IMR-90 (cell line): ENCODE data around the gene SEPTIN3. TPM values are rescaled to one million over a fixed set of nuclear protein-coding genes. Genes with fewer than 3 reads are reported as not detected.

Experiments
- ATAC-seq: fragments of 200-7000 bp; cut with Tn5 transposase; 2 replicates; pipeline ENCODE4 v1.9.1; 2020; ENCODE audit warnings: low read depth, mild to moderate bottlenecking, moderate library complexity
- BruUV-seq: library from RNA; stranded (reverse); fragments of 400-500 nt; replicated peaks from 2 replicates; lab custom pipeline; 2021; lab: Mats Ljungman, UMichigan
- CTCF ChIA-PET: fragments of 300-600 bp; formaldehyde crosslinking; extraction: SDS; loops from one replicate; lab custom pipeline; 2021; ENCODE audit warnings: antibody characterized with exemption; lab: Yijun Ruan, JAX
- POLR2A ChIA-PET: fragments of 300-600 bp; sonication (Branson Sonifier 250); formaldehyde crosslinking; loops from one replicate; lab custom pipeline; 2022; ENCODE audit warnings: antibody characterized with exemption; ENCODE audit not compliant: unreplicated experiment; lab: Charles Lee
- DNase-seq: peaks from one replicate; pipeline ENCODE4 v3.0.0; 2013
- H2AFZ ChIP-seq: replicated peaks from 2 replicates; pipeline ENCODE3; 2013; ENCODE audit warnings: low read length, mild to moderate bottlenecking; ENCODE audit not compliant: poor library complexity
- H2AK5ac ChIP-seq: 2 replicates; pipeline ENCODE4 v1.6.1; 2013; ENCODE audit warnings: low read depth, low read length, inconsistent platforms
- H2AK9ac ChIP-seq: replicated peaks from 2 replicates; pipeline ENCODE3; 2013; ENCODE audit warnings: mild to moderate bottlenecking, low read depth, low read length, moderate library complexity; ENCODE audit not compliant: poor library complexity
- H2BK120ac ChIP-seq: 2 replicates; pipeline ENCODE4 v1.6.1; 2013; ENCODE audit warnings: low read depth, low read length, inconsistent platforms
- H2BK15ac ChIP-seq: 3 replicates; pipeline ENCODE4 v1.6.1; 2013; ENCODE audit warnings: low read depth, low read length, inconsistent platforms
- H2BK20ac ChIP-seq: 2 replicates; pipeline ENCODE4 v1.6.1; 2013; ENCODE audit warnings: low read depth, mild to moderate bottlenecking, inconsistent platforms, low read length, moderate library complexity
- H2BK5ac ChIP-seq: 2 replicates; pipeline ENCODE4 v1.6.1; 2013; ENCODE audit warnings: mild to moderate bottlenecking, low read depth, low read length, inconsistent platforms; ENCODE audit not compliant: poor library complexity, severe bottlenecking
- H3K14ac ChIP-seq: replicated peaks from 2 replicates; pipeline ENCODE4 v1.6.1; 2013; ENCODE audit warnings: low read depth, low read length, inconsistent platforms
- H3K18ac ChIP-seq: 2 replicates; pipeline ENCODE4 v1.6.1; 2013; ENCODE audit warnings: low read depth, low read length, control low read depth
- H3K23ac ChIP-seq: 2 replicates; pipeline ENCODE4 v1.6.1; 2013; ENCODE audit warnings: low read depth, low read length, inconsistent platforms
- H3K27ac ChIP-seq: 2 replicates; pipeline ENCODE4 v1.5.1; 2013; ENCODE audit warnings: mild to moderate bottlenecking, control low read depth, low read length; ENCODE audit not compliant: insufficient read depth
- H3K27me3 ChIP-seq: 2 replicates; pipeline ENCODE4 v1.6.1; 2013; ENCODE audit warnings: low read length; ENCODE audit not compliant: control insufficient read depth, insufficient read depth
- H3K36me3 ChIP-seq: 2 replicates; pipeline ENCODE4 v1.6.1; 2013; ENCODE audit warnings: low read length, mixed read lengths; ENCODE audit not compliant: control insufficient read depth, insufficient read depth
- H3K4ac ChIP-seq: 2 replicates; pipeline ENCODE4 v1.6.1; 2013; ENCODE audit warnings: low read depth, low read length, inconsistent platforms
- H3K4me1 ChIP-seq: 2 replicates; pipeline ENCODE4 v1.6.1; 2013; ENCODE audit warnings: low read length, mixed read lengths; ENCODE audit not compliant: control insufficient read depth, insufficient read depth
- H3K4me2 ChIP-seq: 2 replicates; pipeline ENCODE4 v1.6.1; 2013; ENCODE audit warnings: low read depth, mild to moderate bottlenecking, control low read depth, low read length, moderate library complexity
- H3K4me3 ChIP-seq: 2 replicates; pipeline ENCODE4 v1.5.1; 2013; ENCODE audit warnings: low read depth, mild to moderate bottlenecking, control low read depth, low read length, moderate library complexity; ENCODE audit not compliant: insufficient read depth
- H3K56ac ChIP-seq: 2 replicates; pipeline ENCODE4 v1.6.1; 2013; ENCODE audit warnings: low read length, inconsistent platforms; ENCODE audit not compliant: insufficient read depth; ENCODE audit errors: extremely low read depth
- H3K79me1 ChIP-seq, 2 experiments: 2 replicates each; pipeline ENCODE4 v1.6.1; 2013; ENCODE audit warnings: low read length in 2 of 2, inconsistent platforms in 1 of 2, low read depth in 1 of 2
- H3K9ac ChIP-seq: 2 replicates; pipeline ENCODE4 v1.6.1; 2013; ENCODE audit warnings: low read depth, low read length, control low read depth
- H3K9me1 ChIP-seq: 2 replicates; pipeline ENCODE4 v1.6.1; 2013; ENCODE audit warnings: low read length, inconsistent platforms; ENCODE audit not compliant: insufficient read depth
- H3K9me3 ChIP-seq: 2 replicates; pipeline ENCODE4 v1.6.1; 2013; ENCODE audit warnings: low read length; ENCODE audit not compliant: control insufficient read depth, insufficient read depth
- H4K20me1 ChIP-seq: 2 replicates; pipeline ENCODE4 v1.6.1; 2013; ENCODE audit warnings: low read length, inconsistent platforms; ENCODE audit not compliant: insufficient read depth
- H4K5ac ChIP-seq: 2 replicates; pipeline ENCODE4 v1.6.1; 2013; ENCODE audit warnings: mild to moderate bottlenecking, low read depth, low read length, control low read depth
- H4K8ac ChIP-seq, 2 experiments: 2 replicates each; pipeline ENCODE4 v1.6.1; 2013; ENCODE audit warnings: low read depth in 2 of 2, low read length in 2 of 2, control low read depth in 1 of 2, inconsistent platforms in 1 of 2
- H4K91ac ChIP-seq: 2 replicates; pipeline ENCODE4 v1.6.1; 2013; ENCODE audit warnings: low read depth, low read length, inconsistent platforms; ENCODE audit not compliant: insufficient read depth
- BHLHE40 ChIP-seq: fragments of 150-350 bp; IDR thresholded peaks from 2 replicates; pipeline ENCODE4 v1.6.1; 2016; ENCODE audit warnings: mild to moderate bottlenecking, low read depth, low read length
- CEBPB ChIP-seq: IDR thresholded peaks from 2 replicates; pipeline ENCODE4 v1.6.1; 2012; ENCODE audit warnings: low read depth, low read length, improper control_type of control experiment
- CHD1 ChIP-seq: IDR thresholded peaks from 2 replicates; pipeline ENCODE4 v1.6.1; 2012; ENCODE audit warnings: low read depth, low read length, improper control_type of control experiment
- MAFK ChIP-seq: IDR thresholded peaks from 2 replicates; pipeline ENCODE4 v1.6.1; 2012; ENCODE audit warnings: low read depth, low read length, improper control_type of control experiment
- MAZ ChIP-seq: IDR thresholded peaks from 2 replicates; pipeline ENCODE4 v1.6.1; 2012; ENCODE audit warnings: low read depth, mild to moderate bottlenecking, low read length, improper control_type of control experiment, moderate library complexity, borderline replicate concordance
- MXI1 ChIP-seq: IDR thresholded peaks from 2 replicates; pipeline ENCODE4 v1.6.1; 2012; ENCODE audit warnings: low read depth, mild to moderate bottlenecking, low read length, moderate library complexity, borderline replicate concordance
- POLR2A ChIP-seq: IDR thresholded peaks from 2 replicates; pipeline ENCODE4 v1.6.1; 2012; ENCODE audit warnings: mild to moderate bottlenecking, low read depth, low read length
- RAD21 ChIP-seq: IDR thresholded peaks from 2 replicates; pipeline ENCODE4 v1.6.1; 2012; ENCODE audit warnings: low read length, improper control_type of control experiment
- RCOR1 ChIP-seq: IDR thresholded peaks from 2 replicates; pipeline ENCODE4 v1.6.1; 2012; ENCODE audit warnings: mild to moderate bottlenecking, low read length, improper control_type of control experiment; ENCODE audit not compliant: insufficient replicate concordance
- SMC3 ChIP-seq: fragments of 150-350 bp; IDR thresholded peaks from 2 replicates; pipeline ENCODE4 v1.6.1; 2016; ENCODE audit warnings: low read depth, mild to moderate bottlenecking, antibody characterized with exemption, low read length, moderate library complexity
- WGBS, 2 experiments: methylation state at CpG; one replicate each; pipeline versions ENCODE4 v1.1.5 to v1.1.7; 2013; ENCODE audit warnings: missing lambda C conversion rate in 2 of 2; ENCODE audit not compliant: insufficient read length in 1 of 2; ENCODE audit errors: extremely low coverage in 2 of 2; 5-methylcytosine and 5-hydroxymethylcytosine counted together
- dilution Hi-C: fragments of 300-500 bp; cut with HindIII; formaldehyde crosslinking; loops from one replicate; pipeline ENCODE4 v1.14.3; 2018; ENCODE audit warnings: low sequenced_read_pairs; ENCODE audit not compliant: unreplicated experiment
- in situ Hi-C: fragments of 300-500 bp; cut with MboI; formaldehyde crosslinking; loops from 3 replicates; pipeline ENCODE4 v1.14.3; 2019; ENCODE audit warnings: low sequenced_read_pairs, inconsistent platforms, mixed read lengths
- intact Hi-C: fragments of 100-400 bp; cut with micrococcal nuclease; formaldehyde crosslinking; loops from 2 replicates; pipeline ENCODE4 v1.10.0; 2022
- polyA plus RNA-seq, 3 experiments: library from polyadenylated mRNA; depleted of rRNA; stranded (reverse); fragments of >200 nt; gene quantifications; 2 replicates each; pipeline ENCODE4 v1.2.3, GENCODE V29; 2012; ENCODE audit warnings: low replicate concordance in 1 of 3
- total RNA-seq: library from RNA; depleted of rRNA; stranded (reverse); fragments of >200 nt; gene quantifications from 2 replicates; pipeline ENCODE4 v1.2.3, GENCODE V29; 2012
- TF ChIP-seq, protein P1 (sequence below): fragments of 150-350 bp; IDR thresholded peaks from 2 replicates; pipeline ENCODE4 v1.6.1; 2016; ENCODE audit warnings: low read depth, mild to moderate bottlenecking, low read length, moderate library complexity, borderline replicate concordance
- TF ChIP-seq, protein P2 (sequence below): fragments of 150-350 bp; IDR thresholded peaks from 2 replicates; pipeline ENCODE4 v1.6.1; 2017; ENCODE audit warnings: mild to moderate bottlenecking, antibody characterized with exemption, low read length, low read depth

SEPTIN3 gene
- total and polyA plus RNA-seq, 2 of the 4 experiments (the other 2 are of a cell fraction): 0.15 to 0.18 TPM

DNA sequence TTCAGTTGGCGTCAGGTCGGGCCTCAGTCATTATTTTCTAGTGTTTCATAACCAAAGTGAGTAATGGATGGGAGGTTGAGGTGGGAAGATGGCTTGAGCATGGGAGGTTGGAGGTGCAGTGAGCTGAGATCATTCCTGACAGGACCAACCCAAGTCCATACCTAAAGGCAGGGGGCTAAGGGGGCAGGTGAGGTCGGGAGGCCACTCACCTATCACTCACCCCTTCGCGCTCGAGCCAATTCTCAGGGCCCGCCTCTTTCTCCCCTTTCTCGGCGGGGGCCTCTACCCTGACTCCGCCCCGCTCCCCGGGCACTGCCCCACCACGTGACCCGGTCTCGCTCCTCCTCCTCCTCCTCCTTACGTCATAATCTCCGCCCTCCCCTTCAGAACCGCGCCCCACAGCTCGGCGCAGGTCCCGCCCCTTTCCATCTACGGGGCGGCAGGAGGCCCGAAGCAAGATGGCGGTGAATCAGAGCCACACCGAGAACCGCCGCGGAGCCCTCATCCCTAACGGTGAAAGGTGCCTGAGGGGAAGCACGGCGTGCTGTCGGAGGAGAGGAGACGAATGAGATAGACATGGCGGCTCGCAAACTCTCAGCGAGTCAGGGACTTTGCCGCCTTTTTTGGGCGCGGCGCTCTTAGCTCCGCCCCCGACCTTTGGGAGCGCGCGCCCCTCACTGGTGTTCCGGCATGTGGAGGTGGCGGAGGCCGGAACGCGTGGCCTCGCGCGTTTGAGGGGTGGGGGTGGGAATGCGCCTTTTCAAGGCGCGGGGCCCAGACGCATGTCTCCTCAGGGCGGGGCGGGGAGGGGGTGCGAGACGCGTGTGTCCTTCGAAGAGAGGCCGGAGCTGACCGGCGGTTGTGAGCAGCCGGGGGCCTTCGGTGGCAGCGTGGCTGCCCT lies 29.4 kb downstream of the SEPTIN3 start, which contains the start of gene WBP2NL:
Gene WBP2NL, plus strand, starts transcription at position 428 of the 901 bp plus-strand sequence. Its CDS starts 31 bp downstream, at position 459.
- H2AK5ac ChIP-seq: no peak within 1 kb of the TSS
- no peaks in the 10 kb centered on the region for H3K36me3 ChIP-seq
- dilution Hi-C loops (no loop called here), in situ Hi-C loops (no loop called here), intact Hi-C loops (no loop called here)
- peak within 1 kb of the TSS; percentile 62 for H2AK9ac ChIP-seq
- H2AFZ ChIP-seq: peak within 1 kb of the TSS; percentile 96
- no peak within 1 kb of the TSS; the same call in 1 of the 2 replicates for H3K18ac ChIP-seq
- H2BK20ac ChIP-seq: no peak within 1 kb of the TSS
- peaks cover 15% of the 10 kb centered on the region for H3K27me3 ChIP-seq
- H3K4me1 ChIP-seq: no peaks in the 10 kb centered on the region
- ChIA-PET POLR2A (no interaction called here), CTCF (no interaction called here)
- DNase-seq: peak; percentile 51
- no peaks in the 10 kb centered on the region for H4K20me1 ChIP-seq
- no peaks in the 10 kb centered on the region; the same call in 1 of the 2 replicates for H3K9me1 ChIP-seq
- H3K4ac ChIP-seq: peak within 1 kb of the TSS; percentile 82; the same call in 1 of the 2 replicates
- H3K9ac ChIP-seq: no peak within 1 kb of the TSS
- H3K56ac ChIP-seq: no peak within 1 kb of the TSS
- no peak within 1 kb of the TSS for H2BK5ac ChIP-seq
- no peak within 1 kb of the TSS for H3K23ac ChIP-seq
- H4K8ac ChIP-seq: peak within 1 kb of the TSS; percentile 72 to 93
- WGBS, 2 experiments: 35% methylated on average over 12 of the region's 71 CpGs; no CpG with 5 or more reads in 1 of the 2 experiments
- BruUV-seq: no TSS peak
- no peak within 1 kb of the TSS; the same call in 1 of the 2 replicates for H2BK120ac ChIP-seq
- peak within 1 kb of the TSS; percentile 57; the same call in 1 of the 2 replicates for H3K4me2 ChIP-seq
- peak within 1 kb of the TSS; percentile 57 for H3K4me3 ChIP-seq
- no peak within 1 kb of the TSS for H3K14ac ChIP-seq
- H4K5ac ChIP-seq: peak within 1 kb of the TSS; percentile 81; the same call in 1 of the 2 replicates
- H3K79me1 ChIP-seq: no peaks in the 10 kb centered on the region
- no peak for TF ChIP-seq SMC3
- no peak for TF ChIP-seq RCOR1
- TF ChIP-seq BHLHE40: no peak
- peak; percentile 52; the same call in 1 of the 2 replicates for TF ChIP-seq MAZ
- no peak for TF ChIP-seq MXI1
- TF ChIP-seq, protein P1, sequence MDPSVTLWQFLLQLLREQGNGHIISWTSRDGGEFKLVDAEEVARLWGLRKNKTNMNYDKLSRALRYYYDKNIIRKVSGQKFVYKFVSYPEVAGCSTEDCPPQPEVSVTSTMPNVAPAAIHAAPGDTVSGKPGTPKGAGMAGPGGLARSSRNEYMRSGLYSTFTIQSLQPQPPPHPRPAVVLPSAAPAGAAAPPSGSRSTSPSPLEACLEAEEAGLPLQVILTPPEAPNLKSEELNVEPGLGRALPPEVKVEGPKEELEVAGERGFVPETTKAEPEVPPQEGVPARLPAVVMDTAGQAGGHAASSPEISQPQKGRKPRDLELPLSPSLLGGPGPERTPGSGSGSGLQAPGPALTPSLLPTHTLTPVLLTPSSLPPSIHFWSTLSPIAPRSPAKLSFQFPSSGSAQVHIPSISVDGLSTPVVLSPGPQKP: no peak
- no peak for TF ChIP-seq CEBPB
- no peak for TF ChIP-seq CHD1
- TF ChIP-seq POLR2A: no peak
- no peak for TF ChIP-seq MAFK
- TF ChIP-seq RAD21: no peak
- TF ChIP-seq, protein P2, sequence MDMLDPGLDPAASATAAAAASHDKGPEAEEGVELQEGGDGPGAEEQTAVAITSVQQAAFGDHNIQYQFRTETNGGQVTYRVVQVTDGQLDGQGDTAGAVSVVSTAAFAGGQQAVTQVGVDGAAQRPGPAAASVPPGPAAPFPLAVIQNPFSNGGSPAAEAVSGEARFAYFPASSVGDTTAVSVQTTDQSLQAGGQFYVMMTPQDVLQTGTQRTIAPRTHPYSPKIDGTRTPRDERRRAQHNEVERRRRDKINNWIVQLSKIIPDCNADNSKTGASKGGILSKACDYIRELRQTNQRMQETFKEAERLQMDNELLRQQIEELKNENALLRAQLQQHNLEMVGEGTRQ: peak; percentile 87
- H3K9me3 ChIP-seq: no peaks in the 10 kb centered on the region
- no peak within 1 kb of the TSS for H2BK15ac ChIP-seq
- no peak within 1 kb of the TSS; the same call in 1 of the 2 replicates for H4K91ac ChIP-seq
- H3K27ac ChIP-seq: no peak within 1 kb of the TSS
- ATAC-seq: peak; percentile 94
